Lower leg skin (tissue), 4 donors: ENCODE data around the gene VKORC1L1. TPM values are rescaled to one million over a fixed set of nuclear protein-coding genes. Genes with fewer than 3 reads are reported as not detected.
A peak's percentile ranks its signal among the peaks of the same experiment; 100 is the strongest.
"Not testable (repeated sequence)": the region's sequence is repeated elsewhere in the genome, so short reads cannot be mapped to it uniquely, and the experiment has no call there.

ENCODE experiments used
- DNase-seq, 2 donors: peaks; one replicate each; pipeline ENCODE4 v3.0.0-alpha.2; 2019; ENCODE audit warnings: low spot score in 2 of 2
- H3K4me3 ChIP-seq: fragments of 200-600 bp; sonication (generic); 2 replicates; pipeline ENCODE4 v1.5.1; 2017; ENCODE audit warnings: mild to moderate bottlenecking, low read depth; ENCODE audit not compliant: poor library complexity, severe bottlenecking
- CTCF ChIP-seq, 3 donors: fragments of 450-650 bp; IDR thresholded peaks; one replicate each; pipeline ENCODE4 v1.5.1; 2016; ENCODE audit warnings: antibody characterized with exemption in 3 of 3, mild to moderate bottlenecking in 3 of 3, moderate library complexity in 2 of 3
- POLR2A ChIP-seq, 2 donors: fragments of 450-650 bp; IDR thresholded peaks; one replicate each; pipeline ENCODE4 v1.6.1; 2016 to 2017; ENCODE audit warnings: antibody characterized with exemption in 2 of 2, mild to moderate bottlenecking in 1 of 2, moderate library complexity in 1 of 2
- WGBS, 2 donors: methylation state at CpG; one replicate each; pipeline ENCODE4 v1.1.5; 2018; 5-methylcytosine and 5-hydroxymethylcytosine counted together
- intact Hi-C: fragments of 100-400 bp; cut with DNase I; formaldehyde crosslinking; loops from one replicate; pipeline ENCODE4 v1.15.0; 2023; ENCODE audit warnings: low total_unique reads
- total RNA-seq, 4 donors: library from RNA; depleted of rRNA; stranded (reverse); fragments of >200 nt; gene quantifications; one replicate each; pipeline ENCODE4 v1.1.0, GENCODE V29; 2016

Gene VKORC1L1
- total RNA-seq, 4 donors from 2014 or later, result 23.5 to 26.4 (median 25.0) TPM

- H3K4me3 ChIP-seq, result no peak overlapping the region
- TF ChIP-seq CTCF (IDR thresholded peaks at IDR 0.05), result no peak
- no peak for TF ChIP-seq POLR2A (IDR thresholded peaks at IDR 0.05)
- intact Hi-C loops, result loop anchor here (5.0 kb wide), 1 partner anchor 108 kb away; the partner anchor contains the start of gene VKORC1L1
- WGBS, 2 donors, result 36 to 46% methylated on average over 11 of the region's 11 CpGs
- DNase-seq, result peak; percentile 60 to 90
Measured at GRCh38 chr7:65980478-65981250, 107.8 kb downstream of the VKORC1L1 start.

GRCh38 chr7:65981965-65982792 is 109.3 kb downstream of the VKORC1L1 start, which contains the start of gene GUSB:
TSS of gene GUSB (minus strand) at chr7:65982213. CDS start at chr7:65982183, 30 bp downstream.
- DNase-seq, result peak; percentile 86 to 98
- peak within 1 kb of the TSS; percentile 81 for H3K4me3 ChIP-seq
- no peak for TF ChIP-seq POLR2A (IDR thresholded peaks at IDR 0.05)
- no peak for TF ChIP-seq CTCF (IDR thresholded peaks at IDR 0.05)
- intact Hi-C loops, result loop anchor here (5.0 kb wide), 1 partner anchor 110 kb away; the partner anchor contains the start of gene VKORC1L1
- 18 to 27% methylated on average over 6 to 12 of the region's 62 CpGs for WGBS, 2 donors

GRCh38 chr7:65983965-65984658 is 111.2 kb downstream of the VKORC1L1 start:
- intact Hi-C loops, result loop anchor here (5.0 kb wide), 1 partner anchor 112 kb away; the partner anchor contains the start of gene VKORC1L1

GRCh38 chr7:65988084-65988483 is 115.2 kb downstream of the VKORC1L1 start:
- intact Hi-C loops, result no loop called here
- 82 to 84% methylated on average over 4 of the region's 4 CpGs for WGBS, 2 donors
- no peak overlapping the region for H3K4me3 ChIP-seq
- DNase-seq, result no peak
- TF ChIP-seq POLR2A (IDR thresholded peaks at IDR 0.05) (no peak), CTCF (IDR thresholded peaks at IDR 0.05) (no peak)

More at GRCh38 chr7:65983965-65984658, 111.2 kb downstream of the VKORC1L1 start:
- TF ChIP-seq CTCF (IDR thresholded peaks at IDR 0.05) (no peak), POLR2A (IDR thresholded peaks at IDR 0.05) (no peak)
- H3K4me3 ChIP-seq, result no peak overlapping the region
- 87 to 93% methylated on average over 10 of the region's 10 CpGs for WGBS, 2 donors
- DNase-seq, result no peak

GRCh38 chr7:65988503-65988902 is 115.6 kb downstream of the VKORC1L1 start:
- H3K4me3 ChIP-seq, DNase-seq, intact Hi-C loops: not testable (repeated sequence)
- WGBS, 2 donors, result 94 to 96% methylated on average over 1 of the region's 1 CpG
